Body of pancreas (tissue), 4 donors: ENCODE measurements around the gene TNFAIP8L2.
"Not testable (repeated sequence)": the region's sequence is repeated elsewhere in the genome, so short reads cannot be mapped to it uniquely, and the experiment has no call there.

ENCODE experiments used
- CTCF ChIP-seq, 7 experiments: fragments of 450-650 bp in 4 of 7; fragments of 200-600 bp in 3 of 7; sonication (generic) in 3 of 7; IDR thresholded peaks; one replicate each; pipeline ENCODE4 v1.5.1; 2016 to 2019; ENCODE audit warnings: antibody characterized with exemption in 7 of 7
- POLR2A ChIP-seq, 3 donors: fragments of 450-650 bp; IDR thresholded peaks; one replicate each; pipeline ENCODE4 v1.6.1; 2016; ENCODE audit warnings: antibody characterized with exemption in 3 of 3, mild to moderate bottlenecking in 2 of 3

DNA sequence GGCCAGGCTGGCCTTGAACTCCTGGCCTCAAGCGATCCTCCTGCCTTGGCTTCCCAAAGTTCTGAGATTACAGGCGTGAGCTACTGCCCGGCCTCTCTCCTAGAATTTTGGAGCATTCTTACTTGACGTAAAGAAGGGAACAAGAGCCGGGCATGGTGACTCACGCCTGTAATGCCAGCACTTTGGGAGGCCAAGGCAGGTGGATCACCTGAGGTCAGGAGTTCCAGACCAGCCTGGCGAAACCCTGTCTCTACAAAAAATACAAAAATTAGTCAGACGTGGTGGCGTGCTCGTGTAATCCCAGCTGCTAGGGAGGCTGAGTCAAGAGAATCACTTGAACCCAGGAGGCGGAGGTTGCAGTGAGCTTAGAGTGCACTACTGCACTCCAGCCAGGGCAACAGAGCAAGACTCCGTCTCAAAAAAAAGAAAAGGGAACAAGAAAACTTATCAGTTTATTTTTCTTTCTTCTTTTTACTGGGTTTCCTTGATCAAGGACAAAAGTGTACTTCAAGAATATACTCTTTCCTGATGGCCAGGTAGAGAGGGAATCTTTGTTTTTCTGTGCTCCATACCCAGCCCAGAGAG lies 49.0 kb downstream of the TNFAIP8L2 start:
- not testable (repeated sequence) for TF ChIP-seq CTCF, POLR2A (IDR thresholded peaks at IDR 0.05)
